ENCODE measurements around the gene RASSF1.

The RASSF1 gene

GRCh38 chr3:50345586-50346234 lies 5.1 kb upstream of the RASSF1 start, which contains the start of gene ZMYND10:
Gene ZMYND10 (minus strand): TSS chr3:50345732. CDS start chr3:50345579, 153 bp downstream.
- in situ Hi-C loops (cut with HindIII; ENCODE audit: low sequenced_read_pairs), result no loop called here

DNA sequence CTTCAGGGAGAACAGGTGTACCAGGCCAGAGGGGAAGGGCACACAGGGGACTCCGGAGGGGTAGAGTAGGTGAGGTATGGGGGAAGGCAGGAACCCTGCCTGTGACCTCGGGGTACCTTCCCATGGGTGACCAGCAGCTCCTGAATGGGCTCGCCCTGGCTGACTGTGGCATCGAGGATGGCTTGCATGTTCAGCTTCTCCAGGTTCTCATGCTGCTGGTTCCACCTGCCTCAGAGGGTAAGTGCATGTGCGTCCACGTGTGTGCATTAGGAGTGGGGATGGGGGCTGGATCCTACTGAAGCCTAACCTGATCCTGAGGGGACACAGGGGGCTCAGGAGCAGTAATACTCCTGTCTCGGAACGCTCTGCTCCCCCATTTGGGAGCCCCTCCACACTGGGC lies 4.4 kb upstream of the RASSF1 start:
- in situ Hi-C loops (cut with HindIII; ENCODE audit: low sequenced_read_pairs), result no loop called here

DNA sequence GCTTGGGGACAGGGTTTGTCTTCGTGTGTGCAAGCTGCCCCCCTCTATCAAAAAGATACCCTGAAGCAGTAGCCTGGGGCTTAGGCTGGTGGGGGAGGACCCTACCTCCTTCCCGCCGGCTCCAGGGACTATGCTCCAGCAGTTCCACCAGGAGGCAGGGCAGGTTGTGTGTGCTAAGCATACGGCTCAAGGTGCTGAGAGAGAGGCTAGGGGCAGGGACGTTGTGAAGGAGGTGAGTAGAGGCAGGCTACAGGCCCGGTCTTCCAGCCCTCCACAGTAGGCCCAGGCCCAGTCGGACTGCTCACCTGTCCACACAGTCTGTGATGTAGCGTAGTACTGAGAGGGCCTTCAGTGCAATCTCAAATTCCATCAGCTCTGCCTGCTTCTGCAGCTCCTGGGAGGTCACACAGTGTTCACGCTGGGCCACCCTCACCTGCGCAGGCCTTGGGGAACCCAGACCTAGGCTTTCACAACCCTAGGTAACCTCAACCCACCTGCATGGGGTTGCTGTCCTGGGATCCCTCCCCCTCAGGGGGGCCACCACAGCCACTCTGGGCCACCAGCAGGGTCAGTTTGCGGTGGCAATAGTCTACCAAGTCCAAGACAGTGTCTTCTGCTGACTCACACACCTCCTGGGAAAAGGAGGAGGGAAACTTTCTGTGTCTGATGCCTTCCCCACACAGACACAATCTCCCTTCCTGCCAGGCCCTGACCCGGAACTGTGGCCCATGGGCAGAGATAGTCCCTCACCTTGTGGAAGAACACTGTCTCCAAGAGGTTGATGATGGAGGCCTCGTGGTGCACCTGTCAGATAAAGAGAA lies 2.4 kb upstream of the RASSF1 start:
- in situ Hi-C loops (cut with HindIII; ENCODE audit: low sequenced_read_pairs), result no loop called here

DNA sequence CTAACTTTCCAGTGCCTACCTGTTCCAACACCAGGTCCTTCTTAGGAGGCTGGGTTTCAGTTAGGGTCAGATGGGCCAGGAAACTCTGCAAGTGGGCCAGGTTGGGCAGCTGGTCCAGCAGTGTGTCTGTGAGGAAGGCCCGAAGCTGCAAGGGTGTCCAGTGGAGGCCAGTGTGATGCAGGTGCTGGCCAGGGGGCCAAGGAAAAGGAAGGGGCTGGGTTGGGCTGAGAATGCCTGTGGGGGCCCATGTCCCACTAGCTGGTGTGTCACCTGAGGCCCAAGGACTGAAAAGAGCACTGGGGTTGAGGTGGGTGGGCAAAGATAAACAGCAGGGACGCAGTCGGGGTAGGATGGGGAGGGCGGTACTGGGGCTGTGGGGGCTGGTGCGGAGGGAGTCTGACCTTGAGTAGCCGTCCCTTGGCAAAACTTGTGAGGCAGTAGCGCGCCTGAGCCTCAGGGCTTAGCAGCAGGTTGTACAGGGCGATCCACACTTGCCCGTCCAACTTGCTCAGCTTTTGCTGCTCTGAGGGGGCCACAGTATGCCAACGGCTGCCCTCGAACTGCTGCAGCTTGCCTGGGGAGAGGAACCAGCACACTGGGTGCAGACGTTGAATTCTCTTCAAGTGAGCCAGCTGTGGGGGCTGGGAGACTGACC lies 1.5 kb upstream of the RASSF1 start:
- in situ Hi-C loops (cut with HindIII; ENCODE audit: low sequenced_read_pairs), result no loop called here

GRCh38 chr3:50341537-50341936 lies 901 bp upstream of the RASSF1 start:
- in situ Hi-C loops (cut with HindIII; ENCODE audit: low sequenced_read_pairs), result no loop called here

DNA sequence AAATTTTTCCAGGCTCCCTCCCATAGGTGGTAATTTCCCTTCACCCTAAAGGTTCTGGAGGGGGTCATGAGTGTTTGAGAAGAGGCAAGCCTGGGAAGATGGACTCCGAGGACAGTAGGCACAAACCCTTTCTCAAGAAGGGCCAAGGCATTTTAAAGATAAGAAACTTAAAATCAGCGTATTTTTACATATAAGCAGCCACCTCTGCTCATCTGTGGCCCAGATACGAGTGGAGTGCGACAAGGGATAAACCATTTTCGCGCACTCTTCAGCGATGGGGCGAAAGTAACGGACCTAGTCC lies 539 bp downstream of the RASSF1 start:
- in situ Hi-C loops (cut with HindIII; ENCODE audit: low sequenced_read_pairs), result no loop called here

- in situ Hi-C loops (cut with HindIII; ENCODE audit: low sequenced_read_pairs), result no loop called here
Observed at GRCh38 chr3:50339485-50340146, 1.0 kb downstream of the RASSF1 start.

GRCh38 chr3:50338965-50339364 lies 1.7 kb downstream of the RASSF1 start:
- in situ Hi-C loops (cut with HindIII; ENCODE audit: low sequenced_read_pairs), result no loop called here

DNA sequence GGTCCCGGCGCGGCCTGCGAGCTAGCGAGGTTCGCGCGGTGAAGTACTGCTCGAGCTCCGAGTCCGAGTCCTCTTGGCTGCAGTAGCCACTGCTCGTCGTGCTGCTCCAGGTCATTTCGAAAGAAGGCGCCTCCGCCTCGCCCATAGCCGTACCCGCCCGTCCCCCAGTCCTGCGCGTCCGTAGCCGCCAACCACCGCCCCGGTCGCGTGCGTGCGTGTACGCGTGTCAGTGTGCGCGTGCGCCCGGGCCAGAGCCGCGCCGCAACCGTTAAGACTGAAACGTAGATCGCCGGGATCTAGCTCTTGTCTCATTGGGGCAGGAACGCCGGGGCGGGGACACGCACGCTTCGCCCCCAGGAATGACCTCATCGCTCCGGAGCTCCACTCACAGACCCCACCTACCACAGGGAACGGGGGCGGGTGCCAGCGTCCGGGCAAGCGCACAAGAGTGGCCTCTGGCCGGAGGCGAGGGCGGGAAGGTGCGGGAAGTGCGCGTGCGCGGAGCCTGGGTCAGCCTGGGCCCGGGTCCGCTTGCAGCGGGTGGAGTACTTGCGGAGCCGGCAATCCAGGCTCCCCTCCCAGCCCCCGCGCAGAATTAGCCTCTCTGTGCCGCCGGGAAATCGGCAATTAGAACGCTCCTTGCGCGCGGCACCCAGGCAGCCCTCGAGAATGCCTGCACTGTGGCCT lies 3.3 kb downstream of the RASSF1 start:
- in situ Hi-C loops (cut with HindIII; ENCODE audit: low sequenced_read_pairs), result no loop called here

GRCh38 chr3:50336452-50337174 lies 4.0 kb downstream of the RASSF1 start:
- in situ Hi-C loops (cut with HindIII; ENCODE audit: low sequenced_read_pairs), result no loop called here

- in situ Hi-C loops (cut with HindIII; ENCODE audit: low sequenced_read_pairs), result no loop called here
Observed at GRCh38 chr3:50334339-50335075, 6.1 kb downstream of the RASSF1 start.

GRCh38 chr3:50333744-50334328 lies 6.8 kb downstream of the RASSF1 start:
- in situ Hi-C loops (cut with HindIII; ENCODE audit: low sequenced_read_pairs), result no loop called here

- in situ Hi-C loops (cut with HindIII; ENCODE audit: low sequenced_read_pairs), result no loop called here
Observed at GRCh38 chr3:50331364-50331907, 9.2 kb downstream of the RASSF1 start.

DNA sequence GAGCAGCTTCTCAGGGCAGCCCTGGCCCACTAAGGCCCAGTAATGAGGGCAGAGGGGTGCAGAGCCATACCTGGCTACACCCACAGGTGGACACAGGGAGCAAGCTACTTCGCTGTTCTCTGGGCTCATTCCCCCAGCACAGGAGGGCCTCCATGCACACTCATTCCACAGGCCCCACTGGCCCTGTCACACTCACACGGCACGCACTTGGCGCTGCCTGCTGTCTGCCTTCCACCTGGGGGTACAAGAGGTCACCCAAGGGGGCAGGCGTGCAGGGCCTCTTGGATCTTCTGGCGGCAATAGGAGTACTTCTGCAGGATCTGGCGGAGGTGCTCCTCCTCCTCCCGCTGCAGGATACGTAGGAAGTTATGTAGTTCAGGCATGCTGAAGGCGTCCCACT lies 10.3 kb downstream of the RASSF1 start:
- in situ Hi-C loops (cut with HindIII; ENCODE audit: low sequenced_read_pairs), result no loop called here

DNA sequence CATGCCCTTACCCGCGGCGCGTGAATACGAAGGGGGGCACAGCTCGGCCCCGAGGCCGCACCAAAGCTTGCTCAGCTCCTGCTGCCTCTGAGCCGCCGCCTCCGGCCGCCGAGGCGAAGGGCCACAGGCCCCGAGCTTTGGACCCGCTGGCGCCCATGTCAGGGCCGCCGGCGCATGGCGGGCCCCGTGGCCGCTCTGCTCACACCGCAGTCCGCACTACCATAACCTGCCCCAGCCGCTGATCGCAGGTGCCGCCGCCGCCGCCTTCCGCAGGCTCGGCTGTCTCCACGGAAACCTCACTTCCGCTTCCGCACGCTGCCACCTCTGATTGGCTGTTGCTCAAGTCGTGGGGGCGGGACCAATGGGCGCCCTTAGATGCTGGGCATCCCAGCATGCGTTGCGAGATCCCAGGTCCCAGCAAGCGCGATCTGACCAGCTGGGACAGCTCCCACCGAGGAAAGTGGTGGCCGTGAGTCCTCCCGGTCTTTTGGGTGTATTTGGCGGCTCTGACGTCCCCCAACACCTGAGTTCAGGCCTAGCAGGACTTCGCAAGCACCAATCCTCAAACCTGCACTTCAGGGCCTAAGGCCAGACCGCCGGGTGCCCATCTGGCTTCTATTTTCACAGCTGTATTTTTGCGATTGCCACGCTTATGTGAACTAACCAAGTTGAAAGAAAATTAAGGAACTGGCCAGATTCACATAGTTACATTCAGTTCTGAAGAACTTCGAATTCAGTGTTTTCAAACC lies 12.5 kb downstream of the RASSF1 start, which contains the start of gene TUSC2:
TSS of gene TUSC2 (minus strand) at position 281 of the 749 bp plus-strand sequence. CDS start at position 157, 124 bp downstream.
- in situ Hi-C loops (cut with HindIII; ENCODE audit: low sequenced_read_pairs), result loop anchor here (5.0 kb wide), 2 partner anchors 51 to 86 kb away; partner anchors contain the start of gene LSMEM2

GRCh38 chr3:50327129-50327528 lies 13.5 kb downstream of the RASSF1 start:
- in situ Hi-C loops (cut with HindIII; ENCODE audit: low sequenced_read_pairs), result loop anchor here (5.0 kb wide), 2 partner anchors 50 to 85 kb away; partner anchors contain the start of gene LSMEM2

- in situ Hi-C loops (cut with HindIII; ENCODE audit: low sequenced_read_pairs), result loop anchor here (5.0 kb wide), 2 partner anchors 49 to 84 kb away; partner anchors contain the start of gene LSMEM2
Observed at GRCh38 chr3:50326182-50326541, 14.5 kb downstream of the RASSF1 start.
